HG02981 (cell line): Measurements from ENCODE around the gene CD276.
"Not testable (repeated sequence)": the region's sequence is repeated elsewhere in the genome, so short reads cannot be mapped to it uniquely, and the experiment has no call there.

Experiments used
- ATAC-seq: cut with Tn5 transposase; IDR thresholded peaks from one replicate; pipeline ENCODE4 v1.9.1; 2021; ENCODE audit warnings: mild to moderate bottlenecking, moderate library complexity; ENCODE audit not compliant: unreplicated experiment

CD276 gene

DNA sequence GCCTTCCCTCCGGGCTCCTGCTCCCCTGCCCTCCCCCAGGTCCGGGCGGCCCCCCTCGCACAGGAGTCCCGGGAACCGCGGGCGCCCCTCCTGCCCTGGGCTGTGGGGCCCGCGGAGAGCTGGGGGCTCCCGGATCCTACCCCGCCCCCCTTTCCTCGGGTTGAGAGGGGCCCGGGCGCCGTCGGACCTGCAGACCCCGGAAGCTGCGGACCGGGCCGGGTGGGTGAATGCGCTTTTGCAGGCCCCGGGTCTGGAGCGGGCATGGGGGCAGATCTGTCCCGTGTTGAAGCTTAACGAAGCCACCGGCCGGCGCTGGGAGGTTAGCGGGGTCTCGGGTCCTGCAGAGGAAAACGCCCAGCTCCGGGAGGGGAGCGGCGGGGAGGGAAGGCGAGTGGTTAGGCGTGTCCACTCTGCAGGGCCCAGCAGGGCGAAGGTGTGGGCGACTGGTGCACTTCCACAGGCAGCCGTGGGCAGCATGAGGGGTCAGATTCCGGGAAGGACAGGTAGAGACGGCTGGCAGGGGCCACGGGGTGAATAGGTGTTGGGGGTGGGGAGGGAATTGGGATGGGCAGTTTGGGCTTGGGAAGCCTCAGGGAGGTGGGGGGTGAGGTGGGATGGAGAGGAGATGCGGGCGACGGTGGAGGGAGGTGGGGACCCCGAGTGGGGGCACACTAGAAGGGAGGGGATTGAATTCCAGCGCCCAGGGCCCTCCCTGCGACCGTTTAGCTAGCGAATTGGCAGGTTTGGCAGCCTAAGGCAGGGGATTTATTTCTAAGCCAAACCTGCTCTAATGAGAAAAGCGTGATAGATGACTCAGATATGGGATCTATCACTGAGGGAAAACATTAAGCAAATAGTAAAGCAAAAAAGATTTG, 635 bp downstream of the CD276 start:
- ATAC-seq = no peak

DNA sequence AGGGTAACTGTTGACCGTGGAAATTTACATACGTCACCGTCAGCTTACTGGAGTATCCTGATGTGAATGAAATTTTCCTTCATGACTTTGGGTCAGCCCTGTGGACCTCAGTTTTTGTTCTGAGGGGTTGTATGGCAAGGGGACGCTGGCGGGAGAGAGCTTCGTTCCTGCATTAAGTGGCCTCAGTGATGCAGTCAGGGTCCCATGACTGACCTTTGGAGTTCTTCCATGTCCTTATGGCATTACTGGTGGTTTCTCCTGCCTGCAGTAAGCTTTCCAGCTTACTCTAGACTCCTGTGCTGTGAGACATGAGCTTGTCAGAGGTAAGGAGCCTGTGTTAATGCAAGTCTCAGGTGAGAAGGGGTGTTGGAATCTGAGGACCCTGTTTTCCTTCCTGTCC, 1.8 kb downstream of the CD276 start:
- no peak for ATAC-seq

DNA sequence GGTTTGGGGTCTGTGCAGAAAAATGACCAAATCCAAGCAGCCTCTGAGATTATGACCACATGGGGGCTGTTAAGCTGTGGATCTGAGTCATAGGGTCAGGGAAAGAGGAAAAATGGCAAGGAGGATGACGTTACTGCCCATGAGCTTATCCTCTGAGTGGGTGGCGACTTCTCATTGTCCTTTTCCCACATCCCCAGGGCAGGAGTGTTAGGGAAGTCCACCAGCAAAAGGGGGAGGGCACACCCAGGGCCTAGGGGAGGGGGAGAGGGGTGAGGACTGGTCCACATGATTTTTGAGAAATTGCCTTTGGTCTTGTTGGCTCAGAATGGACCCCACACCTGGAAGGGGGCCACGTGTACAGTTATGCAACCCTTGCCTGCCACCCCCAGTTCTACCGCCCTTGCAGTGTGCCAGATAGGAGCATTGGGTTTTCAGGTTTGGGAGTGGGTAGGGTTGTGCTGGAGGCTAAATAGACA, 2.6 kb downstream of the CD276 start:
- ATAC-seq = no peak

DNA sequence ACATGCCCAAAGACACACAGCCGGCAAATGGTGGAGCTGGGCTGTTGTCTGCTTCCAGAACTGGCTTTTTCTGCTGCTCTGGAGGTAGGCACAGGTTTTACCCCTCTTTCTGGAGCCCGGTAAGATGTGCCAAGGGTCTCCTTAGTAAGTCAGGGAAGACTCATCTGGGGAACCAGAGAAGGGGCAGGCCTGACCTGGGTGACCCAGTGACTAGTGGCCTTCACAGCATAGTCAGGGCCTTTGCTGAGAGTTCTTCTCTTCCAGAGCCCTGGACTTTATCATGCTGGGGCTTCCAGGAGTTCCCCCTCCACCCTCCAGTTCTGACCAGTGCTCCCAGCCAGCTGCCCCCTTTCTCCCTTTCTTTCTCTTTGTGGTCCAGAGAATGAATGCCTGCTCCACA, 3.2 kb downstream of the CD276 start:
- ATAC-seq = no peak

DNA sequence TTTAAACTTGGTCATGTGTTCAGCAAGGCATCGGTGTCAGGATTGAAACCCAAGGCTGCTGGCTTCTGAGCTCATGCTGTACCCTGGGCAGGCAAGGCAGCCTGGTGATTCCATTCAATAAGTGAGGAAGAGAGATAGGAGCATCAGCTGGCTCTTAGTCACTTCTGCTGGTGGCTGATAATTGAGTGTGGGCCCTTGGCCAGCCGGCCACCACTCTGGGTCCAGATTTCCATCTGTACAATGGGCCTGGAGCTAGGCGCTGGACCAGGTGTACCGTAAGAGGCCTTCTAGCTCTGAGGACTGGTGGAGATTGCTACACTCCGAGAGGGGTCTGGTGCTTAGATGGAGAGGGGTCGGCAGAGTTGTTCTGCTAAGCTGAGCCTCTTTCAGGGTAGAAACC, 4.3 kb downstream of the CD276 start:
- no peak for ATAC-seq

DNA sequence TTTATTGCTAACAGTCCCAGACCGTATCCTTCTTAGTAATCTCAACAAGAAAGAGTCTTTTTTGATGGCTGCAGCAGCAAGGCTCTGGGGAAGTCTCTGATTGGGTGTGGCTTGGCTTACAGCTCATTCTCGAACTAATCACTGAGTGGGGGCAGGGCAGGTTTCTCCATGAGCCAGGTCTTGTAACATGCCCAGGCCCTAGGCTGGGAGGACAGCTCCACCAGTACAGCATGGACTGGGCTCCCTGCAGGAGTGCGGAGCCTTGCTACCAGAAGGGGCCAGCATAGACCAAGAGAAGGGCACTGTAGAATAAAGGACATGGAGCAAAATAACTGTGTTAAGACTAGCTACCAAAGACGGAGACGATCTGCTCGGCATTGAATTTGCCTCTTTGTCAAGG, 7.2 kb downstream of the CD276 start:
- ATAC-seq = no peak

DNA sequence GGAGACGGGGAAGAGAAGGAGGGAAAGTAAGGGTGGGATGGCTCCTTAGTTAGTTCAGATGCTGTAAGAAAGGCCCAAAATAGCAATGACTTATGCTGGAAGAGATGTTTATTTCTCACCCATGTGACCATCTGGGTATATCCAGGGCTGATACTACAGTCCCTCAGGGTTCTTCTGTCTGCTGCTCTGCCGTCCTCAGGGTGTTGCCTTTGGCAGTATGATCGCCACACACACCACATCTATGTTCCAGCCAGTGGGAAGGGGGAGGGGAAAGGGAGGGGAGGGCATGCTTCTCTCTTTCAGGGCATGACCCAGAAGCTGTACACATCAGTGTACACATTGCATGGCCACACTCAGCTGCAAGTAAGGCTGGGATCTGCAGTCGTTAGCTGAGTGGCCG, 10.2 kb downstream of the CD276 start:
- no peak for ATAC-seq

DNA sequence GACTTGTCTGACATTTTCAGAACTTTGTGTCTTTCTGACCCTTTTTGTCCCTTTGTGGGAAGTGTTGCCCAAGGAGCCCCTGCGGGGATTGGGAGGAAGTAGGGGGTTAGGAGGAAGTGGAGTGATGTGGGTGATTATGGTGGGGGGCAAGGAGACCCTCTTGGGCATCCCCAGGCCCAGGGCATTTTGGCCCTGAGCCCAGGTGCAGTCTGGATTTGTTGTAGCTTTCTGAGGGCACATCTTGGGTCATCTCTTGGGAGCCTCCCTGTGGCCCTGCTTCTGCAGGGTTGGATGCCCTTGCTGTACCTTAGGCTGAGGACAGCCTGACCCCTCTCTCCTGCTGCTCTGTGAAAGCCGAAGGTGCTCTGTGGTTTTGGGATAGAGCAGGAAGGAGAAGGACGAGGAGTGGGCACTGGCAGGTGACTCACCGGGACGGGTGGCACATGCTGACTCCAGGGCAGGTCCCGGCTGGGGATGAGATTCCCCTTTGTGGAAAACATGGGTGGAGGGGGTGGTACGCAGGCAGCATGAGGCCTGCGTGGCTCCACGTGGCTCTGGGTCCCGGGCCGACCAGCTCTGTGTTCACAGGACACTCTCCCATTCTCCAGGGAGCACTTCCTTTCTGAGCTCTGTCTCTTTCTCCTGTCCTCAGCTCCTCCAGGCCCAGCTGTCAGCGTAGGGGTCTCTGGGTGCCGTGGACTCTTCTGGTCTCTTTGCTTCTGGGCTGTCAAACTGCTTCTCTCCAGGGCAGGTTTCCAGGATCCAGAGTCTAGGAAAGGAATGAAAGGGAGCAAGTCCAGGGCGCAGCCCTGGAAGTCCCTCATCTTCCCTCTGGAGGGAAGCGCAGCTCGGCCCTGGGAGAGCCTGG, 11.8 kb downstream of the CD276 start:
- ATAC-seq = no peak

DNA sequence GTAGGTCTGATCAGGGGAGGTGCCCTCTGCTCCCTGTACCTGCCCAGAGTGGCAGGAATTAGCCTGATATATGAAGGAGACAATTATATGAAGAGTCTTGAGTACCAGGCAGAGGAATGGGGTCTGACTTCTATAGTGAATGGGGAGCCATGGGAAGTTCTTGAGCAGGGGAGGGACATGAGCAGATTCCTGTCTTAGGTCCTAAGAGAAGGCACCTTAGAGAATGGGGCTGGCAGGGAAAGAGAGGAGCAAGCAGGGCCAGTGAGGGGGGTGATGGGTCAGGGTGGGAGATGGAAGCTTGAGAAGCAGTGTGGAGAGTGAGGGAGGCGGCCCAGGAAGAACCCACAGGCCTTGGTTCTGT, 12.4 kb downstream of the CD276 start:
- no peak for ATAC-seq

DNA sequence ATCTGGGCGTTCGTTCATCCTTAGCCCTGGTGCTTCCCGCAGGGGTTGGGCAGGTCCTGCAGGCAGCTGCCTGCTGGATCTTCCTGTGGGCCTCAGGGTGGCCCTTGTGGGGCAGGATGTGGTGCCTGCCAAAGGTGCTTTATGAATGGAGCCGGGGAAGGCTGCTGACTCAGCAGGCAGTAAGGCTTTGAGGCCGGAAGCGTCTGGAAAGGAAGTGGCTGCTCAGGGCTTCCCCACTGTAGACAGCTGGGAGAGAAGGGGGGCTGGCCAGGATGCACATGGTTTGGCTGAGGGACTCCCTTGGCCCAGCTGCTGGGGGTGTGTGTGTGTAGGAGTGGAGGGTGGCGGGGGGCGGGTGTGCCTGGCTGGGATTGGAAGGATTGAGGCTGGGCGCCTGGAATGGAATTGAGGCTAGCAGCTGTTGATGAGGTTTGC, 12.9 kb downstream of the CD276 start:
- ATAC-seq = peak; percentile 83

DNA sequence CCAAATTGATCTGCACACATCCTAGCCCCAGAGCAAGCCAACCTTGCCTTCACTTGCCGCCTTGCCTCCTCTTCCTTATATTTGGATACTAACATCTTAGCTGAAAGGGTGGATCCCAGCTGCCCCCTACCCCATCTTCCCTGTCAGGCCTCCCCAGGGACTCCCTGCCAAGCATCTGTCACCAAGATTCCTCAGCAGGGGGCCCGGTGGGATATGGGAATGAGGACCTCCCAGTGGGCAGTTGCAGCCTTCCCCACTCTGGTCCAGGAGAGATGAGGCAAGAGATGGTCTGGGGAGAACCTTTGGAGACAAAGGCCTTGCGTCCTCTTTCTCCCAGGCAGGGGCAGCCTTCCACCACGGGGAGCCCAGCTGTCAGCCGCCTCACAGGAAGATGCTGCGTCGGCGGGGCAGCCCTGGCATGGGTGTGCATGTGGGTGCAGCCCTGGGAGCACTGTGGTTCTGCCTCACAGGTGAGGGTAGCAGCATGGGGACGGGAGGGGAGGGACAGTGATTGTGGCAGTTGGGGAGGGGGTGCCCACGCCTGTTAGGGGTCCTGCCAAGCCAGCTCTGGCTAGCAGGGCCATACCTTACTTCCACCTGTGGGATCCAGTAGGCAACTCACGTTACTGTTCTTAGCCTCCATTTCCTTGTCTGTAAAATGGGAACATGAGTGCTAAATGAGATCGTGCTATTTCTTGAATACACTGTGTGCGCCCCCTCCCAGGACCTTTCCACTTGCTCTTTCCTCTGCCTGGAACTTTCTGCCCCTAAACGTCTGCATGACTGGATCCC, 15.3 kb downstream of the CD276 start:
- ATAC-seq = no peak

DNA sequence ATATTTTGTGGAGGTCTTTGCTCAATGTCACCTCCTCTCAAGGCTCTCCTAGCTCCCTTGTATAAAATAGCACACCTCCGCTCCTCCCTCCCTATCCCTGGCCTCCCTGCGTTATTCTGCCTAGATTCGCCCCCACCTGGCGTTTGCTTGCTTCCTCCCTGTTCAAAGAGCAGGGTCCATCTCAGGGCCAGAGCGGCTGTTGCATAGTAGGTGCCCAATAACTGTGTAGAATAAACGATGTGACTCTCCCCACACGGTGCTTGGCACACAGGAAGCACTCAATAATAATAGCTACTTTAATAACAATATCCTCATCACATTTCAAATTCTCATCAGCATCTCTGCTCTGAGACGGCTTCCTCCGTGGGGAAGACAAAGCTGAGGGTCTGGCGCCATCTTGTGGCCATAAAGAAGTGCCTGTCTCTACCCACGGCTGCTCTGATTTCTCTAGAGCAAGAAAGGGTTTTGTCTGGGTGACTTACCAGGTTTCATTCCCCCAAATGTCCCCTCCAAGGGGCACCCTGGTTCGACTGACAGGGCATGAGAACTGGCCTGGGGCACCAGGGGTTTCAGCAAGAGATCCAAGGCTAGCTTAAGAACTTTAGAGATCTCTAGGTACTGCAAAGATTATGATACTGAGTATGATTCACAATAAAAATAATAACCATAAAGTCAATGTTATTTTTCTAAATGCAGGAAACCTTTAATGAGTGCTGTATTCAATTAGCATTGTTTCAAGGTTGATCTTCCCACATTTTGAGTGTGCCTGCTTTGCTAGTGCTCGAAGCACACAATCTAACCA, 16.1 kb downstream of the CD276 start:
- ATAC-seq = no peak

DNA sequence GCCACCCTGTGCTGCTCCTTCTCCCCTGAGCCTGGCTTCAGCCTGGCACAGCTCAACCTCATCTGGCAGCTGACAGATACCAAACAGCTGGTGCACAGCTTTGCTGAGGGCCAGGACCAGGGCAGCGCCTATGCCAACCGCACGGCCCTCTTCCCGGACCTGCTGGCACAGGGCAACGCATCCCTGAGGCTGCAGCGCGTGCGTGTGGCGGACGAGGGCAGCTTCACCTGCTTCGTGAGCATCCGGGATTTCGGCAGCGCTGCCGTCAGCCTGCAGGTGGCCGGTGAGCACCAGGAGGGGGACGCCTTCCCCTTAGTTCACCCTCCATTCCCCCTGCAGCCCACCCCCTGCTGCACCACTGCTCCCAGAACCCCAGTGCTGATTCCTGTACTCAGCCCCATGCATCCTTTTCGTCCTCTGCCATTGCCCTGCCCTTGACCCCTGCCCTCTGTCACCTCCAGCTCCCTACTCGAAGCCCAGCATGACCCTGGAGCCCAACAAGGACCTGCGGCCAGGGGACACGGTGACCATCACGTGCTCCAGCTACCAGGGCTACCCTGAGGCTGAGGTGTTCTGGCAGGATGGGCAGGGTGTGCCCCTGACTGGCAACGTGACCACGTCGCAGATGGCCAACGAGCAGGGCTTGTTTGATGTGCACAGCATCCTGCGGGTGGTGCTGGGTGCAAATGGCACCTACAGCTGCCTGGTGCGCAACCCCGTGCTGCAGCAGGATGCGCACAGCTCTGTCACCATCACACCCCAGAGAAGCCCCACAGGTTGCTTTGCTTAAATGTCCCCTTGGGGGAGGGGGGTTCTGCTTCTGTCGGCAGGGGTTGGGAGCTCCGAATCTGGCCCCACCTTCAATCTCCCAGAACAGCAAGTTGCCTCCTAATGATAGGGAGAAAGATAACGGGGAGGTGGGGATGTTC, 18.4 kb downstream of the CD276 start:
- not testable (repeated sequence) for ATAC-seq

DNA sequence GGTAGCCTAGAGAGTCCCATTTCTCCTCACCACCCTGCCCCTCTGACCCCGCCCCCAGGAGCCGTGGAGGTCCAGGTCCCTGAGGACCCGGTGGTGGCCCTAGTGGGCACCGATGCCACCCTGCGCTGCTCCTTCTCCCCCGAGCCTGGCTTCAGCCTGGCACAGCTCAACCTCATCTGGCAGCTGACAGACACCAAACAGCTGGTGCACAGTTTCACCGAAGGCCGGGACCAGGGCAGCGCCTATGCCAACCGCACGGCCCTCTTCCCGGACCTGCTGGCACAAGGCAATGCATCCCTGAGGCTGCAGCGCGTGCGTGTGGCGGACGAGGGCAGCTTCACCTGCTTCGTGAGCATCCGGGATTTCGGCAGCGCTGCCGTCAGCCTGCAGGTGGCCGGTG, 19.4 kb downstream of the CD276 start:
- not testable (repeated sequence) for ATAC-seq

DNA sequence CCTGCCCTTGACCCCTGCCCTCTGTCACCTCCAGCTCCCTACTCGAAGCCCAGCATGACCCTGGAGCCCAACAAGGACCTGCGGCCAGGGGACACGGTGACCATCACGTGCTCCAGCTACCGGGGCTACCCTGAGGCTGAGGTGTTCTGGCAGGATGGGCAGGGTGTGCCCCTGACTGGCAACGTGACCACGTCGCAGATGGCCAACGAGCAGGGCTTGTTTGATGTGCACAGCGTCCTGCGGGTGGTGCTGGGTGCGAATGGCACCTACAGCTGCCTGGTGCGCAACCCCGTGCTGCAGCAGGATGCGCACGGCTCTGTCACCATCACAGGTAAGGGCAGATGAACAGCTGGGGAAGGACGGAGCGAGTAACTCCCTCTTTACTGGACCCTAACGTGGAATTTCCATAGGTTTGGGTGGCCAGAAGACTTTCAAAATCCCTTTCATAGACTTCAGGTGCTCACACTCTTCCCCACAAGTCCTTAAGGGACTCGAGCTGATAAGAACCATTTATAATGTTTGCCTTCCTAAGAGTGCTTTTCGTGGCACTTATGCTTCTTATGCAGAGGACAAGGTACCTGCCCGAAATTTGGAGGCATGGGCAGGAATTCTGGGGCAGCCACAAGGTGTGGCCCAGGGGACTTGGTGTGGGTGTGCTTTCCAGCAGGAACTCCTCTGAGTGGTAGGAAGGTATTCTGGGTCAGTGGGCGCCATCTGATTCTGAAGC, 20.1 kb downstream of the CD276 start:
- ATAC-seq = not testable (repeated sequence)

DNA sequence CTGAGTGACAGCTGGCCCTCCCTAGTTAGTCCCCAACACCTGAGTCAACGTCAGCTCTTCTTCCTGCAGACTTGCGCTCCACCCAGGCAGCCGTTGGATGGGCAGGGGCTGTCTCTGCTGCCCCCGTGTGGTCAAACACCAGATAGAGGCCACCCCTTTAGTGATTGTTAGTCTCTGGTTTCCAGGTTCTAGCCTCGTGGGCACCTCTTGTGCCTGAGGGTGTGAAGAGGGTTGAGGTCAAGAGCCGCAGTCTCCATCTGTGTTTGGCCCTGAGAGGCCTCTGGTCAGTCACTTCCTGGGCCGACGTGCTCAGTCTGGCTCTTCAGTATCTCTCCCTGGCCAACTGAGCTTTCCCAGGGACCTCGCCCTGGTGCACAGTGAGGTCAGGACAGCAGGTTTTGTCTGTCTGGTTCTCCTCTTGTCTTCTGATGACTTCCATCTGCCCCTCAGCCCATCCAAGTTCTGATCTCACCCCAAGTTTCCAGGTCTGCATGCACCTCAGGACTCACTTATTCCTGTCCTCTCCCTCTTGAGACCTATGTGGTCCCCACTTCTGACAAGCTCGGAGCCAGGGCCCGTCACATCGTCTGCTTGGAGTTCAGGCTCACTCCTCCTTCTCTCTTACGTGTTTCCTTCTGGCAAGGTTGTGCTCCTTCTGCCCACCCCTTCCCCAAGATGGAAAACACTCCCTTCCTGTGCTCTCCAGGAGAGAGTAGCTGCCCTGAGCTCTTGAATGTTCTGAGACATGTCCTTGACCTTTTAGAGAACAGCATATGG, 20.9 kb downstream of the CD276 start:
- peak; percentile 60 for ATAC-seq

DNA sequence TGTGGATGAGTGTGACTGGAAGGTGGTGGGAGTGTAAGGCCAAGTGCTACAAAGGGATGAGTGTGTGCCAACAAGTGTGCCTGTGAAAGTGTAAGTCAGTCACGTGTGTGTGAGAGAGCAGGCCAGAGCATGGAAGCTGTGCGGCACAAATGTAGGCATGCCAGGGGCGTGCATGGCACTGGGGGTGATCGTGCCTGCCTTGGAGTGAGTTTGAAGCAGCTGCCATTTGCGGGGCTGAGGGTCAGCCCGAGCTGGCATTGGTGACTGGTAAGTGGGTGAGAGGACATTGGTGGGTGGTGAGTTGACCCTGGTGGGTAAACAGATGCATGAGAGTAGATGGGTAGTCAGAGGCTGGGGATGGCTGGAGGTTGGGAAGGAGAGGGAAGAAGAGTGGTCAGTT, 24.5 kb downstream of the CD276 start:
- ATAC-seq = no peak

DNA sequence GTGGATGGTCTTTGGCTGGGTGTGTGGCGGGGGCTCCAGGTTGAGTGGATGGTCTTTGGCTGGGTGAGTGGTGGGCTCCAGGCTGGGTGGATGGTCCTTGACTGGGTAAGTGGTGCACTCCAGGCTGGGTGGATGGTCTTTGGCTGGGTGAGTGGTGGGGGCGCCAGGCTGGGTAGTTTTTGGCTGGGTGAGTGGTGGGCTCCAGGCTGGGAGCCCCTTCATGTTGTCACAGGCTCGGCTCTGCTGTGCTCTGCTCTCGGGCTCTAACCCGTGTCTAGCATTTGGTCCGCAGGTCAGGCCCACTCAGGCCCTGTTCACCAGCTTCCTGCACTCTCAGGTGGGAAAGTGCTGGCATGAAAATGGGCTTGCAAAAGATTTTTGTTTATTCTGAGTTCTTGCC, 25.1 kb downstream of the CD276 start:
- ATAC-seq = no peak
